IPS-20b (cell line): Measurements from ENCODE around the gene PDZRN3.

ENCODE experiments used
- H3K27ac ChIP-seq: one replicate; pipeline ENCODE4 v1.5.1; 2013; ENCODE audit warnings: low read length
- H3K27me3 ChIP-seq: 2 replicates; pipeline ENCODE4 v1.6.1; 2013; ENCODE audit warnings: mild to moderate bottlenecking, low read length, inconsistent platforms; ENCODE audit not compliant: insufficient read depth
- H3K36me3 ChIP-seq: 2 replicates; pipeline ENCODE4 v1.6.1; 2013; ENCODE audit warnings: low read depth, mild to moderate bottlenecking, inconsistent platforms, low read length, moderate library complexity; ENCODE audit not compliant: insufficient read depth
- H3K4me1 ChIP-seq: 2 replicates; pipeline ENCODE4 v1.6.1; 2013; ENCODE audit warnings: mild to moderate bottlenecking, control low read depth, inconsistent platforms, low read length, moderate library complexity; ENCODE audit not compliant: insufficient read depth
- H3K4me3 ChIP-seq: 2 replicates; pipeline ENCODE4 v1.5.1; 2013; ENCODE audit warnings: mild to moderate bottlenecking, low read length, inconsistent platforms
- H3K9ac ChIP-seq: 2 replicates; pipeline ENCODE4 v1.6.1; 2013; ENCODE audit warnings: low read depth, mild to moderate bottlenecking, inconsistent platforms, low read length, moderate library complexity
- H3K9me3 ChIP-seq: 2 replicates; pipeline ENCODE4 v1.6.1; 2013; ENCODE audit warnings: mild to moderate bottlenecking, low read depth, low read length, inconsistent platforms; ENCODE audit not compliant: insufficient read depth

The PDZRN3 gene

DNA sequence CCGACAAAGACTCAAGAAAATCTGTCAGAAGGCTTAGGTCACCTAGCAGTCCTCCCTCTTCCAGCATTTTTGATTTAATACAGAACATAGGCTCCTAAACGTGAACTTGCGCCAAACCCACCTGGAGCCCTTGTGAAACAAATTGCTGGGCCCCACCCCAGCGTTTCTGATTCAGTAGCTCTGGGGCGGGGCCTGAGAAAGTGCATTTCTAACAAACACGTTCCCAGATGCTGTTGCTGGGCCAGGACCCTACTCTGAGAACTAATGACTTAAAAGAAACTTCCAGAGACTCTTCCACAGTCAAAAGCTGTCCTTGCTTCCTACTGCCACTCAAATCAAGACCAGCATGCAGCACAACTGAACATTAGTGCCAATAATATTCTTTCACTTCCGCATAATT is 198.1 kb downstream of the PDZRN3 start:
- Histone ChIP-seq H3K27me3 (no peaks in the 10 kb centered on the region), H3K9me3 (no peaks in the 10 kb centered on the region), H3K4me1 (peaks cover 4% of the 10 kb centered on the region; the same call in 1 of the 2 replicates), H3K36me3 (no peaks in the 10 kb centered on the region), H3K27ac (no peak overlapping the region), H3K9ac (no peak overlapping the region), H3K4me3 (no peak overlapping the region)

GRCh38 chr3:73423116-73423515 is 201.6 kb downstream of the PDZRN3 start:
- Histone ChIP-seq H3K9me3 (no peaks in the 10 kb centered on the region), H3K27me3 (no peaks in the 10 kb centered on the region), H3K4me3 (no peak overlapping the region), H3K36me3 (no peaks in the 10 kb centered on the region), H3K9ac (no peak overlapping the region), H3K4me1 (no peaks in the 10 kb centered on the region), H3K27ac (no peak overlapping the region)

GRCh38 chr3:73422571-73422970 is 202.2 kb downstream of the PDZRN3 start:
- no peaks in the 10 kb centered on the region for H3K27me3 ChIP-seq
- H3K36me3 ChIP-seq = no peaks in the 10 kb centered on the region
- H3K4me1 ChIP-seq = no peaks in the 10 kb centered on the region
- no peak overlapping the region for H3K27ac ChIP-seq
- no peaks in the 10 kb centered on the region for H3K9me3 ChIP-seq
- no peak overlapping the region for H3K4me3 ChIP-seq
- no peak overlapping the region for H3K9ac ChIP-seq

DNA sequence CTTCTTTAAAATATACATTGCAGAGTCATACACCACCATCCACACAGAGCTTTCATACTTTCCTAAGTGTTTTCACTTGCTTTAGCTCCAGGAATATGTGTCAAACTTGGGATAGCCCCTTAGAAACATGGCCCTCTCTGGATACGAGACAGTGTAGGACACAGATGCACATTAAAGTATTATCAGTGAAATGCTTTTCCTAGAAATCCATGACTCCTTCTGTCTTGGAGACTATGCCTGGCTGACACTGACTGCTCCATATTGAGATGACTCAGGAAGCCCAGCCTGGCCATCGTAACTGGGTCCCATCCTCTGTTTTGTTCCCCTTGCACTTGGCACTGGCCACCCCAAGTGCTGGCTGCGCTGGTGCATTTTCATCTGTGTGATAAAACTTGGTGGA is 204.8 kb downstream of the PDZRN3 start:
- Histone ChIP-seq H3K36me3 (no peaks in the 10 kb centered on the region), H3K4me3 (no peak overlapping the region), H3K9me3 (no peaks in the 10 kb centered on the region), H3K9ac (no peak overlapping the region), H3K4me1 (peaks cover 4% of the 10 kb centered on the region; the same call in 1 of the 2 replicates), H3K27me3 (no peaks in the 10 kb centered on the region), H3K27ac (no peak overlapping the region)

DNA sequence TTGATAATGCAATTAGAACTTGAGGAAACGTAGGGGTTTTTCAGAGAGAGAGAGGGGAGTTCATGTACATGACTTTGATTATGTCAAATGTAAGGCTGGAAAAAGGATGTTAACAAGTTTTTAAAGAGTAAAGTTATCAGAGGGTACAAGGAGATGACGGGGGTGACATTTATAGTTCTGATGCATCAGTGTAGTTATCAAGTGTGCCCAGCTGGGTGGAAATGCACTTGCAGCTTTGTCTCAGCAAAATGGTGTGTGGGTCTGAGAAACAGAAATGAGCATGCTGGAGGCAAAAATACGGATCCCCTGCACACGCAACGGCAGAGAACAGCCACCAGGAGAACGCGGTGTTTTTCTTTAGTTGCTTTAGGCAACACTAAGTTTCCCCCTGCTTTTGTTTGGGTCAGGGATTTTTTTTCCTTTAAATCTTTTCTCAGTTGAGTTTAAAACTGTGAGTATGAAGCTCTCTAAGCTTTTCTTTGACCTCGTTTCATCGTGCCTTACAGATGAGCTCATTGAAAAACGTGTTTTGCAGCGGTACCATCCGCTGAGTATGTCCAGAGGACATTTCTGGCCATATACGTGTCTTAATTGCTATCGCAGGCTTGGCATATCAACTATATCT is 205.4 kb downstream of the PDZRN3 start:
- no peaks in the 10 kb centered on the region for H3K9me3 ChIP-seq
- no peak overlapping the region for H3K4me3 ChIP-seq
- H3K36me3 ChIP-seq = no peaks in the 10 kb centered on the region
- H3K4me1 ChIP-seq = peaks cover 4% of the 10 kb centered on the region; the same call in 1 of the 2 replicates
- H3K9ac ChIP-seq = no peak overlapping the region
- no peak overlapping the region for H3K27ac ChIP-seq
- H3K27me3 ChIP-seq = no peaks in the 10 kb centered on the region

GRCh38 chr3:73418681-73419080 is 206.1 kb downstream of the PDZRN3 start:
- no peaks in the 10 kb centered on the region for H3K27me3 ChIP-seq
- no peak overlapping the region for H3K9ac ChIP-seq
- H3K27ac ChIP-seq = no peak overlapping the region
- peaks cover 4% of the 10 kb centered on the region; the same call in 1 of the 2 replicates for H3K4me1 ChIP-seq
- no peaks in the 10 kb centered on the region for H3K9me3 ChIP-seq
- no peaks in the 10 kb centered on the region for H3K36me3 ChIP-seq
- H3K4me3 ChIP-seq = no peak overlapping the region

DNA sequence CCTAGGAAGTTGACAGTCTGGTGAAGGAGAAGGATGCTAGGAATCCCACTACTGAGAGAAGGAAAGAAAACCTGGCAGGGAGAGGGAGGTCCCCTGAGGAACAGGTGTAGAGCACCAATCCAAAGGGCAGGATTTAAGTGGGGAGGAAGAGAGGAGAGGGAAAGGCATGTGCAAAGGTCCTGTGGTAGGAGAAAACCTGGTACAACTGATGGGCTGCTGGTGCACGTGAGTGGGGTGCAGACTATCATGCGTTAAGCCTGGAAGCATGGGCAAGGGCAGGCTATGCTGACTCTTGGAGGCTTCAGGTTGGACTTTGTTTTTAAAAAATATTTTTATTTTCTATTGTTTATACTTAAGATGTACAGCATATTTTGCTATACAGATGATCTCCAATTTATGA is 209.6 kb downstream of the PDZRN3 start:
- Histone ChIP-seq H3K36me3 (no peaks in the 10 kb centered on the region), H3K27me3 (no peaks in the 10 kb centered on the region), H3K27ac (no peak overlapping the region), H3K4me1 (peaks cover 4% of the 10 kb centered on the region; the same call in 1 of the 2 replicates), H3K4me3 (no peak overlapping the region), H3K9me3 (no peaks in the 10 kb centered on the region), H3K9ac (no peak overlapping the region)

DNA sequence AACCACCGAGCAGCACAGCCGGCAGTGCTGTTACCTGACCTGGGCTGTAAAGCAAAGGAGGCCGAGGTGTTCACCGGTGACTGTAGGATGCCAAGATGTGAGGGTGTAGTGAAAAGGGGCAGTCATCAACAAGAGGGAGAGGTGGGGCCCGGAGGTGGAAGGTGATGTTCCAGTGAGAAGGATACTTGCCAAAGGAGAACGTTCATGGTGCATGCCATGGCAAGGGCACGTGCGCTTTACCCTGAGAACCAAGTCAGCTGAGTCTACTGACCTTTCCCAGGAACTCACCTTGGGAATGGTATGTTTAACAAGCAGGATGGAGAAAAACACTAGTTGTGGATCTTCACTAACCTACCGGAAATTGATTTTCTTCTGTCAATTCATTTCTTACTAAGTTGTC is 211.1 kb downstream of the PDZRN3 start:
- Histone ChIP-seq H3K4me3 (no peak overlapping the region), H3K27me3 (no peaks in the 10 kb centered on the region), H3K9ac (no peak overlapping the region), H3K36me3 (no peaks in the 10 kb centered on the region), H3K27ac (no peak overlapping the region), H3K9me3 (no peaks in the 10 kb centered on the region), H3K4me1 (peaks cover 4% of the 10 kb centered on the region; the same call in 1 of the 2 replicates)

GRCh38 chr3:73411993-73412392 is 212.7 kb downstream of the PDZRN3 start:
- Histone ChIP-seq H3K27me3 (no peaks in the 10 kb centered on the region), H3K4me1 (peaks cover 4% of the 10 kb centered on the region; the same call in 1 of the 2 replicates), H3K27ac (no peak overlapping the region), H3K9me3 (no peaks in the 10 kb centered on the region), H3K4me3 (no peak overlapping the region), H3K9ac (no peak overlapping the region), H3K36me3 (no peaks in the 10 kb centered on the region)

- no peaks in the 10 kb centered on the region for H3K9me3 ChIP-seq
- H3K36me3 ChIP-seq = no peaks in the 10 kb centered on the region
- H3K4me3 ChIP-seq = no peak overlapping the region
- no peak overlapping the region for H3K9ac ChIP-seq
- no peaks in the 10 kb centered on the region for H3K27me3 ChIP-seq
- peaks cover 4% of the 10 kb centered on the region; the same call in 1 of the 2 replicates for H3K4me1 ChIP-seq
- no peak overlapping the region for H3K27ac ChIP-seq
Measured at GRCh38 chr3:73411545-73411944, 213.2 kb downstream of the PDZRN3 start.

GRCh38 chr3:73409138-73409763 is 215.5 kb downstream of the PDZRN3 start:
- Histone ChIP-seq H3K36me3 (no peaks in the 10 kb centered on the region), H3K27ac (no peak overlapping the region), H3K4me1 (no peaks in the 10 kb centered on the region), H3K9ac (no peak overlapping the region), H3K27me3 (no peaks in the 10 kb centered on the region), H3K4me3 (no peak overlapping the region), H3K9me3 (no peaks in the 10 kb centered on the region)

GRCh38 chr3:73408634-73409033 is 216.1 kb downstream of the PDZRN3 start:
- Histone ChIP-seq H3K9me3 (no peaks in the 10 kb centered on the region), H3K27ac (no peak overlapping the region), H3K36me3 (0 out of 2 replicates have a peak, but pooled peaks cover under 1% of the 10 kb centered on the region), H3K4me3 (no peak overlapping the region), H3K9ac (no peak overlapping the region), H3K4me1 (no peaks in the 10 kb centered on the region), H3K27me3 (no peaks in the 10 kb centered on the region)
